Stimulated activated naive CD8-positive, alpha-beta T cell treated with anti-CD3 and anti-CD28 coated beads, Interleukin-15, amount 100 ng/mL, for 72 hours (primary cell): ENCODE measurements around the gene NOSTRIN.
"Not testable (repeated sequence)": the region's sequence is repeated elsewhere in the genome, so short reads cannot be mapped to it uniquely, and the experiment has no call there.

Experiments
- ATAC-seq: fragments of 150-1000 bp; cut with Tn5 transposase; 2 replicates; pipeline ENCODE4 v1.10.0; 2021; ENCODE audit warnings: mild to moderate bottlenecking, moderate library complexity
- DNase-seq, 2 donors: peaks; one replicate each; pipeline ENCODE4 v3.0.0; 2021 to 2022
- H3K27ac Mint-ChIP-seq, 2 donors: one replicate each; pipeline ENCODE4 v1.8.0; 2022; ENCODE audit warnings: mild to moderate bottlenecking in 2 of 2, mixed read lengths in 2 of 2, moderate library complexity in 2 of 2
- H3K27me3 Mint-ChIP-seq: one replicate; pipeline ENCODE4 v1.8.0; 2022; ENCODE audit warnings: mixed read lengths
- H3K4me1 Mint-ChIP-seq: one replicate; pipeline ENCODE4 v1.8.0; 2022; ENCODE audit warnings: mild to moderate bottlenecking, mixed read lengths
- H3K4me3 Mint-ChIP-seq, 2 donors: one replicate each; pipeline ENCODE4 v1.8.0; 2022; ENCODE audit warnings: mild to moderate bottlenecking in 2 of 2, mixed read lengths in 2 of 2, moderate library complexity in 1 of 2
- H3K9me3 Mint-ChIP-seq, 2 donors: one replicate each; pipeline ENCODE4 v1.8.0; 2022; ENCODE audit warnings: mixed read lengths in 2 of 2

Gene NOSTRIN

GRCh38 chr2:168801961-168802858, at the start of gene NOSTRIN:
NOSTRIN (plus strand) TSS chr2:168802637; CDS start chr2:168802647, 10 bp downstream.
- H3K27ac Mint-ChIP-seq: peak within 1 kb of the TSS in 1 of 2 donors; percentile 50

DNA sequence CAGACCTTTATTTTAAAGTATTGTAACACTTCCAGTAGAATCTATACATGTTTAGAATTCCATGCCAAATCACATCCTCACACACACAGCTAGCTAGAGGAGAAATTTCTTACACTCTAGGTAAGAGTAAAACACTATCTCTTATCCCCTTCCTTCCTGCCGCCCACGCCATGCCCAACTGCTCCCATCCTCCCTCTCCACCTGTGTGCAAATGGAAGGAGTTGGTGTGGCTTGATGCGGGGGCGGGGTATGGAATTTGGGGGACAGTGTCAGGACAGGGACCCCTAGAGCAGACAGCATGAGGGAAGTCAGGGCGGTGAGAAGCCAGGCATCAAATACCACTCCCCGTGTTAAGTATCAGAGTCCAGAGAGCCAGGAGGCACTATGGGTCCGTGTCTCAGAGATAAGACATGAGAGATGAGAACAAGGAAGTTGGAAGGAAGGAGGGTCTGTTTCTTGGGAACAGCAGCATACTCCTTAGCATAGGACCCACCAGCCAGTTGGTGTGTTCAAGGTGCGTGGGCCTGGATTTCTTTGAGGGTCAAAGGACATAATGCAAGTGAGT, 48.6 kb upstream of the NOSTRIN start:
- no peaks in the 10 kb centered on the region for H3K27me3 Mint-ChIP-seq
- H3K27ac Mint-ChIP-seq: peak overlapping the region in 1 of 2 donors; percentile 60
- H3K4me1 Mint-ChIP-seq: peaks cover 77% of the 10 kb centered on the region
- no peak overlapping the region for H3K4me3 Mint-ChIP-seq
- no peaks in the 10 kb centered on the region for H3K9me3 Mint-ChIP-seq
- no peak for ATAC-seq
- DNase-seq: no peak

More at GRCh38 chr2:168801961-168802858, at the start of gene NOSTRIN:
- Mint-ChIP-seq H3K9me3 (no peaks in the 10 kb centered on the region), H3K4me3 (no peak within 1 kb of the TSS), H3K27me3 (no peaks in the 10 kb centered on the region), H3K4me1 (peaks cover 17% of the 10 kb centered on the region)
- DNase-seq (no peak), ATAC-seq (no peak)

DNA sequence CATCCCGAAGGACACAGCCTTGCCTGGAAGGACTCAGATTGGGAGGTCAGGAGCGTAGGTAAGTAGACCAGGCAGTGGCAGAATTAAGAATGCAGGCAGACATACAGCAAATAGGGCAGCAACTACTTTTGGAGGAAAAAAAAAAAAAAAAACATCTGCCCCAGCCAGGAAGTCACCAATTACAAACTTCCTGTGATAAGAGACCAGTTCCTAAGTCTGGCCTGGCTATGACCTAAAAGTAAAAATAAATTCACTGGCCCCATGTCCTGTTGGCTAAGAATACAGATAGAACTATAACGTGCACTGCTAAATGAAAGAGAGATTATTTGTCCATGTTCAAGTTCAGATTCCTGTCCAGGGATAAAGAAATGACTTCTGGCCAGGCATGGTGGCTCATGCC, 45.2 kb upstream of the NOSTRIN start:
- Mint-ChIP-seq H3K4me1 (peaks cover 51% of the 10 kb centered on the region), H3K4me3 (no peak overlapping the region), H3K27ac (no peak overlapping the region), H3K27me3 (no peaks in the 10 kb centered on the region), H3K9me3 (no peaks in the 10 kb centered on the region)
- DNase-seq: no peak
- no peak for ATAC-seq

GRCh38 chr2:168758970-168759820, 43.2 kb upstream of the NOSTRIN start:
- Mint-ChIP-seq H3K4me1 (peaks cover 38% of the 10 kb centered on the region), H3K9me3 (no peaks in the 10 kb centered on the region), H3K27me3 (no peaks in the 10 kb centered on the region), H3K4me3 (no peak overlapping the region), H3K27ac (no peak overlapping the region)
- peak; percentile 77 for ATAC-seq
- no peak for DNase-seq

- Mint-ChIP-seq H3K9me3 (no peaks in the 10 kb centered on the region), H3K27me3 (no peaks in the 10 kb centered on the region)
Measured at GRCh38 chr2:168765401-168765800, 37.0 kb upstream of the NOSTRIN start.

GRCh38 chr2:168766600-168766999, 35.8 kb upstream of the NOSTRIN start:
- H3K4me1 Mint-ChIP-seq: no peaks in the 10 kb centered on the region
- no peak for DNase-seq
- no peaks in the 10 kb centered on the region for H3K9me3 Mint-ChIP-seq
- ATAC-seq: no peak
- no peak overlapping the region for H3K27ac Mint-ChIP-seq
- no peaks in the 10 kb centered on the region for H3K27me3 Mint-ChIP-seq
- no peak overlapping the region for H3K4me3 Mint-ChIP-seq

More at GRCh38 chr2:168765401-168765800, 37.0 kb upstream of the NOSTRIN start:
- no peak for DNase-seq
- no peak overlapping the region for H3K27ac Mint-ChIP-seq
- no peak for ATAC-seq
- no peak overlapping the region for H3K4me3 Mint-ChIP-seq
- H3K4me1 Mint-ChIP-seq: no peaks in the 10 kb centered on the region

GRCh38 chr2:168767258-168767657, 35.2 kb upstream of the NOSTRIN start:
- Mint-ChIP-seq H3K9me3 (no peaks in the 10 kb centered on the region), H3K27me3 (no peaks in the 10 kb centered on the region), H3K27ac (no peak overlapping the region), H3K4me3 (no peak overlapping the region), H3K4me1 (no peaks in the 10 kb centered on the region)
- DNase-seq (no peak), ATAC-seq (no peak)

DNA sequence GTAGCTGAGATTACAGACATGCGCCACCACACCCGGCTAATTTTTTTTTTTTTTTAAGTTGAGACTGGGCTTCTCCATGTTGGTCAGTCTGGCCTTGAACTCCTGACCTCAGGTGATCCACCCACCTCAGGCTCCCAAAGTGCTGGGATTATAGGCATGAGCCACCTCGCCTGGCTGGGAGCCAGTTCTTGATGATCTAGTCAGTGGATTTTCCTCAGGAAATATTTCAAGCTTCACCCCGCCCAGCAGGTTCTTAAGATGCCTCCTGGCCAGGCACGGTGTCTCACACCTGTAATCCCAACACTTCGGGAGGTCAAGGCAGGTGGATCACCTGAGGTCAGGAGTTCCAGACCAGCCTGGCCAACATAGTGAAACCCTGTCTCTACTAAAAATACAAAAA, 34.1 kb upstream of the NOSTRIN start:
- H3K27ac Mint-ChIP-seq: not testable (repeated sequence)

GRCh38 chr2:168770796-168771195, 31.6 kb upstream of the NOSTRIN start:
- no peak overlapping the region for H3K27ac Mint-ChIP-seq
- H3K9me3 Mint-ChIP-seq: peaks cover 0 to 5% of the 10 kb centered on the region in 2 donors
- DNase-seq (no peak), ATAC-seq (no peak)
- H3K4me3 Mint-ChIP-seq: no peak overlapping the region
- H3K27me3 Mint-ChIP-seq: no peaks in the 10 kb centered on the region
- H3K4me1 Mint-ChIP-seq: no peaks in the 10 kb centered on the region

More for the DNA sequence above, 34.1 kb upstream of the NOSTRIN start:
- H3K27me3 Mint-ChIP-seq, ATAC-seq, DNase-seq, H3K9me3 Mint-ChIP-seq, H3K4me1 Mint-ChIP-seq, H3K4me3 Mint-ChIP-seq: not testable (repeated sequence)

DNA sequence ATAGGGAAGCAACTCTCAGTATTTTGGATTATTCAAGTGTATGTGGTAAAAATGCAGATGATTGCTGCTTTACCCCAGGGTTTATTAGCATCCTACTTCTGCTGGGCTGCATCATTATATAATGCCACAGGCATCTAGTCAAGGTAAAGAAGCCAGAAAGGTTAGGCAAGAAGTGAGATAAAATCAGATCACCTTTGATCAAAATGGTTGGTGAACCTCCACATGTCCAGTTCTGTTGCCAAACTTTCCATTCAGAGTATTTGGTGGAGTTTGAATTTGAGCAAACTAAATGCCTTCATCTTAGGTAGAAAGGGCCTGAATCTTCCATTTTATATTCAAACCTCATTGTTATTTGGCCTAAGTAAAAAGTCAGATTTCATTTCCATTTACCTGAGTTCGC, 29.7 kb upstream of the NOSTRIN start:
- Mint-ChIP-seq H3K9me3 (peaks cover 0 to 5% of the 10 kb centered on the region in 2 donors), H3K27me3 (no peaks in the 10 kb centered on the region), H3K27ac (no peak overlapping the region), H3K4me1 (no peaks in the 10 kb centered on the region), H3K4me3 (no peak overlapping the region)
- DNase-seq: no peak
- no peak for ATAC-seq

- Mint-ChIP-seq H3K9me3 (peaks cover 0 to 5% of the 10 kb centered on the region in 2 donors), H3K4me1 (no peaks in the 10 kb centered on the region), H3K27me3 (no peaks in the 10 kb centered on the region), H3K4me3 (no peak overlapping the region), H3K27ac (no peak overlapping the region)
- ATAC-seq (no peak), DNase-seq (no peak)
Measured at GRCh38 chr2:168773128-168773527, 29.3 kb upstream of the NOSTRIN start.

DNA sequence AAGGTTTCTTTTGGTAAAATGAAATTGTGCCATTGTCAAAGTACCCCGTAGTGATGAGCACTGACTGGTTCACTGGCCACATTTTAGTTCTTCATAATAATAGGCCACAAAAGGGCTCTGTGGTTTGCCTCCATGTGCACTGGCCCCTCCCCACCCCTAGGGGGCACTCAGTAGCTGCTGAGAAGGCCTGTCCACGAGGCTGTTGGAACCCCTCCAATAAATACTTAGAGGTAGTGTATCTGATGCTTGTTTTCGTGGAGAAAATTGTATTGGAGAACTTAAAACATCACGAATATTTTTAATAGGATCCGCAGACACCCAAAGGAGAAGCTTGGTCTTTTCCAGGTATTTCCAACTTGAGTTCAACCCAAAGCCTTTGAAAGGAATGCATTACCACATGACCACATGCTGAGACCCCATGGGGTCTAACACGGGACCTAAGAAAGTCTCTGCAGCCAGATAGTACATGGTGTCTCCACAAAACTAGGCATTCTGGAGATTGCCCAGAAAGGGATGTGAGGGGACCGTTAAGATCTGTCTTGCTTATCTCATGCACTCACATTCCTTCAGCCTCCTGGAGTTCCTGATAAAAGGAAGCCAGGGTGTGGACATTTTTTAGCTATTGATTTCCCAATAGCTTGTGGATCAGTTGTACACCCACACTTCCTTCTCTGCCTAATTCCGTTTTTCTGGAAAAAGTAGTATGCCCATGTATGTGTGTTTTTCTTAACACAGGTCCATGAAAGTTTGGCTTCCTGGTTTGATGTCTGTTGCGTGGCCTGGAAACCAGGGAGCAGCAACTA, 28.5 kb upstream of the NOSTRIN start:
- DNase-seq (peak; percentile 15 to 41), ATAC-seq (peak; percentile 69)
- Mint-ChIP-seq H3K4me1 (no peaks in the 10 kb centered on the region), H3K4me3 (no peak overlapping the region), H3K27ac (no peak overlapping the region), H3K9me3 (peaks cover 0 to 5% of the 10 kb centered on the region in 2 donors), H3K27me3 (no peaks in the 10 kb centered on the region)

DNA sequence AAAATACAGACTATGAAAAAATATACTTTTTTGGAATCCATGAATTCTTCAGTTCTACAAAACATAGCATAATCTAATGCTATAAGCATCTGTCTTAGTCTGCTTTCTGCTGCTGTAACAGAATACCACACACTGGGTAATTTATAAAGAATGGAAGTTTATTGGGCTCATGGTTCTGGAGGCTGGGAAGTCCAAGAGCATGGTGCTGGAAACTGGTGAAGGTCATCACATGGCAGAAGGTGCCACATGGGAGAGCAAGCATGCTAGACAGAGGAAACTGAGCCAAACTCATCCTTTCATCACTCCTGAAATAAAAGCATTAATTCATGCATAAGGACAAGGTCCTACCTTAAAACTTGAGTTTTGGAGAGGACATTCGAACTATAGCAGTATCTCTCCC, 26.6 kb upstream of the NOSTRIN start:
- Mint-ChIP-seq H3K27me3 (no peaks in the 10 kb centered on the region), H3K4me3 (no peak overlapping the region), H3K27ac (no peak overlapping the region), H3K9me3 (peaks cover 0 to 5% of the 10 kb centered on the region in 2 donors), H3K4me1 (no peaks in the 10 kb centered on the region)
- no peak for ATAC-seq
- no peak for DNase-seq

- H3K27me3 Mint-ChIP-seq: no peaks in the 10 kb centered on the region
- ATAC-seq (no peak), DNase-seq (no peak)
- no peak overlapping the region for H3K4me3 Mint-ChIP-seq
- no peaks in the 10 kb centered on the region for H3K4me1 Mint-ChIP-seq
- H3K9me3 Mint-ChIP-seq: peaks cover 0 to under 1% of the 10 kb centered on the region in 2 donors
- H3K27ac Mint-ChIP-seq: no peak overlapping the region
Measured at GRCh38 chr2:168780669-168781071, 21.8 kb upstream of the NOSTRIN start.
